SK-N-SH (cell line): ENCODE measurements around the gene SUN2.

Experiments
- MEF2A ChIP-seq: IDR thresholded peaks from 2 replicates; pipeline ENCODE4 v1.4.0; 2012; ENCODE audit warnings: low read depth, borderline replicate concordance
- YY1 ChIP-seq: IDR thresholded peaks from 2 replicates; pipeline ENCODE4 v1.4.0; 2012; ENCODE audit warnings: low read depth, mild to moderate bottlenecking

GRCh38 chr22:38727123-38727522 is 28.7 kb downstream of the SUN2 start:
- TF ChIP-seq MEF2A (no peak), YY1 (no peak)
